Lower leg skin (tissue), 4 donors: Measurements from ENCODE around the gene C1orf21. TPM values are rescaled to one million over a fixed set of nuclear protein-coding genes. Genes with fewer than 3 reads are reported as not detected.
A peak's percentile ranks its signal among the peaks of the same experiment; 100 is the strongest.

Experiments used
- DNase-seq, 2 donors: peaks; one replicate each; pipeline ENCODE4 v3.0.0-alpha.2; 2019; ENCODE audit warnings: low spot score in 2 of 2
- H3K4me3 ChIP-seq: fragments of 200-600 bp; sonication (generic); 2 replicates; pipeline ENCODE4 v1.5.1; 2017; ENCODE audit warnings: mild to moderate bottlenecking, low read depth; ENCODE audit not compliant: poor library complexity, severe bottlenecking
- CTCF ChIP-seq, 3 donors: fragments of 450-650 bp; IDR thresholded peaks; one replicate each; pipeline ENCODE4 v1.5.1; 2016; ENCODE audit warnings: antibody characterized with exemption in 3 of 3, mild to moderate bottlenecking in 3 of 3, moderate library complexity in 2 of 3
- POLR2A ChIP-seq, 2 donors: fragments of 450-650 bp; IDR thresholded peaks; one replicate each; pipeline ENCODE4 v1.6.1; 2016 to 2017; ENCODE audit warnings: antibody characterized with exemption in 2 of 2, mild to moderate bottlenecking in 1 of 2, moderate library complexity in 1 of 2
- WGBS, 2 donors: methylation state at CpG; one replicate each; pipeline ENCODE4 v1.1.5; 2018; 5-methylcytosine and 5-hydroxymethylcytosine counted together
- intact Hi-C: fragments of 100-400 bp; cut with DNase I; formaldehyde crosslinking; loops from one replicate; pipeline ENCODE4 v1.15.0; 2023; ENCODE audit warnings: low total_unique reads
- total RNA-seq, 4 donors: library from RNA; depleted of rRNA; stranded (reverse); fragments of >200 nt; gene quantifications; one replicate each; pipeline ENCODE4 v1.1.0, GENCODE V29; 2016

C1orf21 gene
- total RNA-seq, 4 donors from 2014 or later: 37.6 to 79.4 (median 56.2) TPM

GRCh38 chr1:184639205-184639604 is 252.4 kb downstream of the C1orf21 start:
- intact Hi-C loops: no loop called here
- TF ChIP-seq POLR2A (IDR thresholded peaks at IDR 0.05) (no peak), CTCF (IDR thresholded peaks at IDR 0.05) (no peak)
- no peak overlapping the region for H3K4me3 ChIP-seq
- 95 to 96% methylated on average over 2 of the region's 2 CpGs for WGBS, 2 donors
- DNase-seq: peak in 1 of 2 donors; percentile 52

DNA sequence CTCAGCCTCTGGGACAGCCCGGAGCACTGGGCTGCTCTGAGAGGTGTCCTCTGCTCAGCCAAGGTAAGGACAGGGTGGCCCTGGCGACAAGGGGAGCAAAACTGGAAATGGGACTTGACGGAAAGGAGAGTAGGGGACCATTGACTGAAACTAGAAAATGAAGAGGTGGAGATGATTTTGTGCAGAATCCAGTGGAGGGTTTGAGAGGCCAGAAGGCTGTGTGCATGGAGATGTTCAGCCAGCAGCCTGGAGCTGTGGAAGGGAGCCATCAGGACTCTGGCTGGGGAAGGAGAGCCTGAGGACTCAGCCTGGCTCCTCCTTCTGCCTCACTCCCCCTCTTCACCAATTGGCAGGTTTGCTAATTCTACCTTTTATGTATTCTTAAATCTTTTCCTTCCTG is 253.7 kb downstream of the C1orf21 start:
- no peak overlapping the region for H3K4me3 ChIP-seq
- intact Hi-C loops: no loop called here
- WGBS, 2 donors: 76 to 88% methylated on average over 3 of the region's 3 CpGs
- DNase-seq: peak in 1 of 2 donors; percentile 56
- TF ChIP-seq CTCF (IDR thresholded peaks at IDR 0.05) (no peak), POLR2A (IDR thresholded peaks at IDR 0.05) (no peak)

DNA sequence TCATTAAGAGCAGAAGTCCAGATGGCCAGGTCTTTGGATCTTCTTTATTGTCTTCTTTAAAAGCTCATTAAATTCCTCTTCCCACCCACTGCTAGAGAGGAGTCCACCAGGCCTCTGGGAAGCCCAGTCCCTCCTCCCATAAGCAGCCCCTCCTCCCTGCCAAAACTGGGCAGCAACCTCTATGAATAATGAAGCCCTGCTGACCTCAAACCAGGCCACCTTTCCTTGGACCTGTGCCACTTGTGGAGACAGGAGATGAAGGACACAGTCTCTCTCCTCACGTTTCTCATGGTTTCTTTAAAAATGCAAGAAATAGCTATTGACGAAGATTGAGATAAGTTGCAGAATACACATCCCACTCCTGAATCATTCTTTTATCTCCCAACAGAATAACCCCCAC is 255.1 kb downstream of the C1orf21 start:
- DNase-seq: no peak

GRCh38 chr1:184643661-184644060 is 256.8 kb downstream of the C1orf21 start:
- no peak for DNase-seq
- no peak overlapping the region for H3K4me3 ChIP-seq
- 50 to 57% methylated on average over 1 of the region's 1 CpG for WGBS, 2 donors
- intact Hi-C loops: no loop called here
- no peak for TF ChIP-seq POLR2A (IDR thresholded peaks at IDR 0.05)
- no peak for TF ChIP-seq CTCF (IDR thresholded peaks at IDR 0.05)

More for the DNA sequence above, 255.1 kb downstream of the C1orf21 start:
- TF ChIP-seq POLR2A (IDR thresholded peaks at IDR 0.05): no peak
- no peak for TF ChIP-seq CTCF (IDR thresholded peaks at IDR 0.05)
- H3K4me3 ChIP-seq: no peak overlapping the region
- intact Hi-C loops: no loop called here
- 83 to 87% methylated on average over 2 of the region's 2 CpGs for WGBS, 2 donors

DNA sequence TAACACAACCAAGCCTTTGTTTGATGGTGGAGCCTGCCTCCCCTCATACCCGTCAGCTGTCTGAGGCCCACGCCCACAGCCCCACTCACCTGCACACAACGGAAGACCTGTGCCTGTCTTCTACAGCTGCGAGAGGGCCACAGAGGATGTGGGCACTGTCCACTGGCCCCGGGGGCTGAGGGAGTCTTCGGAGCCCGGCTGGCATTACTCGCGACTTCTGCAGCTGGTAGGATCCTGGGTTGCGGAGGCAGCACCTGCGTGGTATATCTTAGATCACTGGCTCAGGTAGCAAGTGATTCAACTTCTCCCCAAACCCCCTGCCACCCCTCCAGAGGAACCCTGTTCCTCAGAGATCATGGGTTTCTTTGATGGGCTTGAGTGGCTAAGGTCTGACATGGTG is 257.9 kb downstream of the C1orf21 start:
- intact Hi-C loops: no loop called here
- TF ChIP-seq POLR2A (IDR thresholded peaks at IDR 0.05) (no peak), CTCF (IDR thresholded peaks at IDR 0.05) (no peak)
- DNase-seq: no peak
- no peak overlapping the region for H3K4me3 ChIP-seq
- WGBS, 2 donors: 94 to 99% methylated on average over 11 of the region's 11 CpGs

- 86% methylated on average over 3 of the region's 3 CpGs for WGBS, 2 donors
- TF ChIP-seq POLR2A (IDR thresholded peaks at IDR 0.05): no peak
- TF ChIP-seq CTCF (IDR thresholded peaks at IDR 0.05): no peak
- no peak for DNase-seq
- intact Hi-C loops: no loop called here
- H3K4me3 ChIP-seq: no peak overlapping the region
Observed at GRCh38 chr1:184646178-184646701, 259.4 kb downstream of the C1orf21 start.
